ENCODE measurements around the gene MYL2. TPM values are rescaled to one million over a fixed set of nuclear protein-coding genes. Genes with fewer than 3 reads are reported as not detected.
A peak's percentile ranks its signal among the peaks of the same experiment; 100 is the strongest.
"Not testable (repeated sequence)": the region's sequence is repeated elsewhere in the genome, so short reads cannot be mapped to it uniquely, and the experiment has no call there.

Gene MYL2, protein sequence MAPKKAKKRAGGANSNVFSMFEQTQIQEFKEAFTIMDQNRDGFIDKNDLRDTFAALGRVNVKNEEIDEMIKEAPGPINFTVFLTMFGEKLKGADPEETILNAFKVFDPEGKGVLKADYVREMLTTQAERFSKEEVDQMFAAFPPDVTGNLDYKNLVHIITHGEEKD
- 1,000 to 10,000 TPM in 6 of 10 donors, 100 to 1,000 TPM in 4; 224 to 2,054 (median 1,121) TPM for polyA plus RNA-seq (ENCODE audit: insufficient read length in 10 of 10)
- long read RNA-seq, donor 1, transcript MYL2-201 (7 exons, 807 nt) = major isoform, 1,238 of 1,471 reads
- long read RNA-seq, donor 1, transcript MYL2-202 (2 exons, 561 nt) = minor isoform, 22 of 1,471 reads
- long read RNA-seq, donor 1, partial matches to known transcripts = 176 of 1,471 reads
- long read RNA-seq, donor 1, other reads (novel, unspliced or antisense) = 33 of 1,471 reads
- long read RNA-seq, donor 2, transcript MYL2-201 (7 exons, 807 nt) = major isoform, 817 of 996 reads
- long read RNA-seq, donor 2, transcript MYL2-202 (2 exons, 561 nt) = minor isoform, 5 of 996 reads
- long read RNA-seq, donor 2, partial matches to known transcripts = 144 of 996 reads
- long read RNA-seq, donor 2, other reads (novel, unspliced or antisense) = 30 of 996 reads
- long read RNA-seq, donor 3 = 0 reads
- long read RNA-seq, donor 4, transcript MYL2-201 (7 exons, 807 nt) = major isoform, 1,243 of 1,548 reads
- long read RNA-seq, donor 4, transcript MYL2-202 (2 exons, 561 nt) = minor isoform, 22 of 1,548 reads
- long read RNA-seq, donor 4, partial matches to known transcripts = 228 of 1,548 reads
- long read RNA-seq, donor 4, other reads (novel, unspliced or antisense) = 55 of 1,548 reads
- long read RNA-seq, donor 5, transcript MYL2-202 (2 exons, 561 nt) = minor isoform, 35 of 2,275 reads
- long read RNA-seq, donor 5, transcript MYL2-201 (7 exons, 807 nt) = major isoform, 1,795 of 2,275 reads
- long read RNA-seq, donor 5, partial matches to known transcripts = 363 of 2,275 reads
- long read RNA-seq, donor 5, other reads (novel, unspliced or antisense) = 81 of 2,275 reads
- long read RNA-seq, donor 6, transcript MYL2-201 (7 exons, 807 nt) = major isoform, 1,664 of 2,062 reads
- long read RNA-seq, donor 6, transcript MYL2-202 (2 exons, 561 nt) = minor isoform, 20 of 2,062 reads
- long read RNA-seq, donor 6, partial matches to known transcripts = 314 of 2,062 reads
- long read RNA-seq, donor 6, other reads (novel, unspliced or antisense) = 64 of 2,062 reads
- long read RNA-seq, donor 7, transcript MYL2-201 (7 exons, 807 nt) = major isoform, 429 of 513 reads
- long read RNA-seq, donor 7, transcript MYL2-202 (2 exons, 561 nt) = minor isoform, 7 of 513 reads
- long read RNA-seq, donor 7, partial matches to known transcripts = 69 of 513 reads
- long read RNA-seq, donor 7, other reads (novel, unspliced or antisense) = 8 of 513 reads
- long read RNA-seq, donor 8, transcript MYL2-201 (7 exons, 807 nt) = major isoform, 312 of 393 reads
- long read RNA-seq, donor 8, partial matches to known transcripts = 70 of 393 reads
- long read RNA-seq, donor 8, other reads (novel, unspliced or antisense) = 9 of 393 reads
- long read RNA-seq, donor 9, transcript MYL2-201 (7 exons, 807 nt) = major isoform, 115 of 131 reads
- long read RNA-seq, donor 9, partial matches to known transcripts = 15 of 131 reads
- long read RNA-seq, donor 9, other reads (novel, unspliced or antisense) = 0 of 131 reads

DNA sequence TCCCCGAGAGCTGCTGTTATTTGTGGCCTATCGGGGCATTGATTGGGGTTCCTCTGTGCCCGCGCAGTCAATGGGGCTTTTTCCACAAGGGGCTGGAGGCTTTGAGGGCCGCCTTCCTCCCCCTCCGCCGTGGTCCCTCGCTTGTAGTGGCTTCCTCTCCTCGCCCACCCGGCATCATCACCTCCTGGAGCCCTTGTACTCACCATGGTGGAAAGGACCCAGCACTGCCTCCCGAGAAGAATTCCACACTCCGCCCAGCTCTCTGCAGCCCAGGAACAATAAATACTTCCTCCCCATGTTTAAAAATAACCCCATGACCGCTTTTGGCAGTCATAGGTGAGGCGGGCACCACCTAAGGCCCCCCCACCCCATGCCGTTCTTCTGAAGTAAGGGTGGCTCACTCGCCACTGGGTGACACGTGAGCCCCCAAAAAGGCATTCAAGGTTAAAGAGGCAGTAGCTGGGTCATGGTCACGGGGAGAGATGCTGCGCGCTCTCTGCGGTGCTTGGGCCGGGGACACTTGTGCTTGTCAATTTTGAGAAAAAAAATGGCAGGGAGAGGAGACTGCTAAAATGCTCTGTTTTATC is at the start of gene MYL2:
MYL2 (minus strand) TSS at position 256 of the 587 bp plus-strand sequence; CDS start at position 206, 50 bp downstream.
- no peak for DNase-seq

DNA sequence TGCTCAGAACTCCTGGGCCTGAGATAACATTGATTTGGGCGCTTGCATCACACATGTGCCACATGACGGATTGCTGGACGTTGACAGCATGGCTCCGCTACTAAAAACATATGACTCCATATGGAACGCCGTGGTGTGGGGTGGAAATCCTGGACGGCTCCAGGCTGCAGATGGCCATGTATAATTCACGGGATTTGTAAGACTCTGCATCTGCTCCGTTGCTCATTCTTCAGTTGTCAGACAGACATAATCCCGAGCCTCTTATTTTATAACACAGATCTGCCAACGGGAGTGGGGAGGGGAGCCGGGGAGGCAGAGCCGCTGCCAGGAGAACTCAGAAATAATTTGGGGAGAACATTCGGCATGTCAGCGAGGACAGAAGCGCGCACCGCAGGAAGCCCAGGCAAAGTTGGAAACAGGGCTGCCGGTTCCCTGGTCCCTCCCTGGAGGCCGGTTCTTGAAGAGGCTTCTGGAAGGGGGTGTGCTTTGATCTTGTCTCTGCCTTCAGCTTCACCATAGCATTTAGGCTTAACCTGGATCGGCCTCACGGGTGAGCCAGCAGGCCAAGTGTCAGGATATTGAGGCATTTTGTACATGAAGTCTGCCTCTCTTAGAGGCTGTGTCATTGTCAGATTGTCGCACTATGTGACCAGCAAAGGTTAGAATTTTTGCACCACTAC is 45.8 kb upstream of the MYL2 start:
- DNase-seq = peak; percentile 27 to 56 (median 30)

GRCh38 chr12:110965574-110965973 is 45.2 kb upstream of the MYL2 start:
- no peak for DNase-seq

DNA sequence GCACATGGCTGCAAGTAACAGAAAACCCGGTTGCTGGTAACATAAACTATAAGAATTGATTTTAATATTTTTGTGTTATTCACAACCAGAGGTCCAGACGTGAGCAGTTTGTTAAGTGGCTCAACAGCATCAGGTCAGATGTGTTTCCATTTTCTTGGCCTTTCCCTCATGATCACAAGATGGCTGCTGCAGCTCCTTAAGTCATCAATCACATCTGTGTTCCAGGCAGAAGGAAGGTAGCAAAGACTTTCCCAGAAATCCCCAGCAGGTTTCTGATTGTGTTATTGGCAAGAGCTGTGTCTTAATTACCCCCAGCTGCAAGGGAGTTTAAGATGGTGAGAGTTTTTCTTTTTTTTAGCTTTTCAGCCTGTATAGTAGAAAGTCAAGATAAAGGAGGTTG is 40.4 kb upstream of the MYL2 start:
- no peak for DNase-seq

DNA sequence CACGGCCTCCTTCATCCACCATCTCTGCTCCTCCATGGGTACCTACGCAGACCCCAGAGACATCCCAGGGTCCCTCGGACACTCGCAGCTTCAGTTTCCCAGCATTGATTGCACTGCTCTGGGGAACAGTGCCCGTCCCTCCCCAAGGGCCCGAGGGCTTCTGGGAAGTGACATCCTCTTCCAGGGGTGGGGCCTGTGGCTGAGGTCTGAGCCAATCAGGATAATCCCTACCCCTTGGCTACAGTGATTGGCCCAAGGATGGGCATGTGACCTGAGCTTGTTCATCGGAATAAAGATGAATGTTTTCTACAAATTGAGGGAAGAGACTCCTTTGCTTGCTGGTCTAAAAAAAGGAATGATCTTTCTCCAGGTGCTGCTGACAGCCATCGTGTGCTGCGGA is 37.3 kb upstream of the MYL2 start:
- no peak for DNase-seq

- DNase-seq = no peak
Observed at GRCh38 chr12:110957159-110957558, 36.8 kb upstream of the MYL2 start.

DNA sequence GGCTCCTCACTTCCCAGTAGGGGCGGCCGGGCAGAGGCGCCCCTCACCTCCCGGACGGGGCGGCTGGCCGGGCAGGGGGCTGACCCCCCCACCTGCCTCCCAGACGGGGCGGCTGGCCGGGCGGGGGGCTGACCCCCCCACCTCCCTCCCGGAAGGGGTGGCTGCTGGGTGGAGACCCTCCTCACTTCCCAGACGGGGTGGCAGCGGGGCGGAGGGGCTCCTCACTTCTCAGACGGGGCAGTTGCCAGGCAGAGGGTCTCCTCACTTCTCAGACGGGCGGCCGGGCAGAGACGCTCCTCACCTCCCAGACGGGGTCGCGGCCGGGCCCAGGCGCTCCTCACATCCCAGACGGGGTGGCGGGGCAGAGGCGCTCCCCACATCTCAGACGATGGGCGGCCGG is 30.5 kb upstream of the MYL2 start:
- not testable (repeated sequence) for DNase-seq

GRCh38 chr12:110950466-110950865 is 30.1 kb upstream of the MYL2 start:
- not testable (repeated sequence) for DNase-seq

- no peak for DNase-seq
Observed at GRCh38 chr12:110948041-110948440, 27.7 kb upstream of the MYL2 start.

DNA sequence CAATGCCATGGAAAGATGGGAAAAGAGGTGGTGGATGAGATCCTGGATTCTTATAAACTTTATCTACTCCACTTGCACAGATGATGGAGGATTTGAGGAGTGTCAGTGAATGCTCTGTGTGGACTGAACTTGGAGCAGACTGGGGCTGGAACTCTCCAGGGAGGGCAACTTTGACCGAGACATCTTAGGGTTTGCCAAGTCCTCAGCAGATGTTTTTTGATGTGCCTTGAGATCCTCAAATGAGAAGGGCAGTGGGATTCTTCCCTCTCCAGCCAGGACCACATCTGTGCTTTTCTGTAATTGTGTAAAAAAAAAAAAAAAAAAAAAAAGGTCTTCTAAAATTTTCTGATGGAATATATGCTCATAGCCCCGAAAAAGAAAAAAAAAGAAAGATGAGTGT is 23.0 kb upstream of the MYL2 start:
- peak in 1 of 3 donors; percentile 44 for DNase-seq

- DNase-seq = no peak
Observed at GRCh38 chr12:110941391-110941790, 21.0 kb upstream of the MYL2 start.

- DNase-seq = no peak
Observed at GRCh38 chr12:110940933-110941332, 20.6 kb upstream of the MYL2 start.

DNA sequence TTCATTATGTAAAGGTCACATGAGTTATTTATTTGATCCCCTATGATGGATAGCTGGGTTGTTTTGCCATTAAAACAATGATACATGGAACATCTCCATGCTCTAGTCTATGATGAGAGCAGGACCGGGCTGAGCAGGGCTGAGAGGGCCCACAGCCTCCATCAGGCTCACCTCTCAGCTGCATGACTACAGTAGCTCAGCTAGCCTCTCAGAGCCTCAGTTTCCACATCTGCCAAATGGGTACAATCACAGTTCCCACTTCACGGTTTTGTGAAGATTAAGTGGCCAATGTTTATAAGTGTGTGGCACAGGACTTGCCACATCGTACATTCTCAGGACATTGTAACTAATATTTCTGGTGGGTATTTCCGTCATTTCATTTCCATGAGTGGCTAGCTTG is 19.9 kb upstream of the MYL2 start:
- no peak for DNase-seq

GRCh38 chr12:110937104-110937641 is 16.8 kb upstream of the MYL2 start:
- DNase-seq = peak in 2 of 3 donors; percentile 68 to 77

DNA sequence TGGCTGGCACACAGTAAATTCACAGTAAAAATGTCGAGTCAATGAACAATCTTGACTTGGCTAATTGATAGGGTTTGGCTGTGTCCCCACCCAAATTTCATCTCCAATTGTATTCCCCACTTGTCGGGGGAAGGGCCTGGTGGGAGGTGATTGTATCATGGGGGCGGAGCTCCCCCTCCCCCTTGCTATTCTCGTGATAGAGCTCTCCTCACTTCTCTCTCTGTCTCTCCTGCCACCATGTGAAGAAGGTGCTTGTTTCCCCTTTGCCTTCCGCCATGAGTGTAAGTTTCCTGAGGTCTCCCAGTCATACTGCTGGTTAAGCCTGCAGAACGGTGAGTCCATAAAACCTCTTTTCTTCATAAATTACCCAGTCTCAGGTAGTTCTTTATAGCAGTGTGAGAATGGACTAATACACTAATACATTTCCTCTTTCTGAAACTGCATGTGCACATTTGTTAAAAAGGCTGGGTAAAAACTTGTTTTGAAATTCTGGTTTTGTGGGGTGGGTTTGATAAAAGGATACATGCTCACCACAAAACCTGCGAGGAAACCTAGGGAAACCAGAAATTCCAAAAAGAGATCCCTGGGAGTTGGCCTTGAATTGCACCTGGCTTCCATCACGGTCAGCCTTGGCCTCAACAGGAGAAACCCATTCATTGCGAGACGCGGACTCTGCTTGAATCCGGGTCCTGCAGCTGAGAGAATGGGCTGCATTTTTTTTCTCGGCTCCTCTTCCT is 16.2 kb upstream of the MYL2 start:
- DNase-seq = no peak

DNA sequence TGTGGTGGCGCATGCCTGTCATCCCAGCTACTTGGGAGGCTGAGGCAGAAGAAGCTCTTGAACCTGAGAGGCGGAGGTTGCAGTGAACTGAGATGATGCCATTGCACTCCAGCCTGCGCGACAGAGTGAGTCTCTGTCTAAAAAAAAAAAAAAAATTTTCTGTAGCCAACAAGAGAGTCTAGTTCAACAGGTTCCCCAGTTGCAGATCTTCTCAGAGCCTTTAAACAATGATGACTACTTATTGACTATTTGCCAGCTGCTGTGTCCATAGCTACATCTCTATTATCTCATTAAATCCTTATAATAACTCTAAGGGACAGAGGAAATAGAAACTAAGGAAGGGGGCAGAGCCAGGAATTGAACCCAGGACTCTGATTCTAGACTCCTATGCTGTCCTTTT is 15.2 kb upstream of the MYL2 start:
- DNase-seq = no peak

GRCh38 chr12:110934093-110934852 is 13.9 kb upstream of the MYL2 start:
- no peak for DNase-seq

- no peak for DNase-seq
Observed at GRCh38 chr12:110933326-110933974, 13.1 kb upstream of the MYL2 start.

Data from muscle of back (tissue), 13 donors.